HG03439 (cell line): ENCODE results near the gene CUL5.
A peak's percentile ranks its signal among the peaks of the same experiment; 100 is the strongest.

Experiments
- ATAC-seq: cut with Tn5 transposase; IDR thresholded peaks from one replicate; pipeline ENCODE4 v1.9.1; 2021; ENCODE audit warnings: mild to moderate bottlenecking, moderate library complexity; ENCODE audit not compliant: unreplicated experiment

CUL5 gene

GRCh38 chr11:108008656-108009496, at the start of gene CUL5:
Gene CUL5 (plus strand): TSS chr11:108008898. CDS start chr11:108009349, 451 bp downstream.
- ATAC-seq: peak; percentile 88

- ATAC-seq: no peak
Measured at GRCh38 chr11:107961480-107961879, 47.2 kb upstream of the CUL5 start.

- no peak for ATAC-seq
Measured at GRCh38 chr11:107962181-107962580, 46.5 kb upstream of the CUL5 start.

GRCh38 chr11:107963091-107963490, 45.6 kb upstream of the CUL5 start:
- no peak for ATAC-seq

- ATAC-seq: no peak
Measured at GRCh38 chr11:107969219-107969618, 39.5 kb upstream of the CUL5 start.

- no peak for ATAC-seq
Measured at GRCh38 chr11:107970049-107970448, 38.6 kb upstream of the CUL5 start.

- no peak for ATAC-seq
Measured at GRCh38 chr11:107973641-107974040, 35.1 kb upstream of the CUL5 start.

- no peak for ATAC-seq
Measured at GRCh38 chr11:107988397-107989158, 20.1 kb upstream of the CUL5 start.

- ATAC-seq: no peak
Measured at GRCh38 chr11:107991868-107992414, 16.8 kb upstream of the CUL5 start.

GRCh38 chr11:107996006-107996776, 12.5 kb upstream of the CUL5 start:
- no peak for ATAC-seq

- ATAC-seq: no peak
Measured at GRCh38 chr11:107998761-107999160, 9.9 kb upstream of the CUL5 start.

- peak; percentile 96 for ATAC-seq
Measured at GRCh38 chr11:107999759-108000455, 8.8 kb upstream of the CUL5 start.

GRCh38 chr11:108002476-108002875, 6.2 kb upstream of the CUL5 start:
- ATAC-seq: no peak

GRCh38 chr11:108003623-108004022, 5.1 kb upstream of the CUL5 start:
- ATAC-seq: no peak

GRCh38 chr11:108007819-108008218, 879 bp upstream of the CUL5 start:
- no peak for ATAC-seq

- no peak for ATAC-seq
Measured at GRCh38 chr11:108009497-108010370, 1.0 kb downstream of the CUL5 start.

- no peak for ATAC-seq
Measured at GRCh38 chr11:108012139-108012725, 3.5 kb downstream of the CUL5 start.

GRCh38 chr11:108016647-108017046, 7.9 kb downstream of the CUL5 start:
- ATAC-seq: no peak

GRCh38 chr11:108018708-108019107, 10.0 kb downstream of the CUL5 start:
- ATAC-seq: no peak
